Stimulated activated CD4-positive, alpha-beta T cell treated with anti-CD3 and anti-CD28 coated beads, Interleukin-2, amount 100 ng/mL, for 48 hours (primary cell): Measurements from ENCODE around the gene SHANK1.
A peak's percentile ranks its signal among the peaks of the same experiment; 100 is the strongest.

Experiments used
- DNase-seq, 2 donors: peaks; one replicate each; pipeline ENCODE4 v3.0.0-alpha.2; 2020

Gene SHANK1

GRCh38 chr19:50679177-50680125, 40.2 kb downstream of the SHANK1 start:
- DNase-seq = peak; percentile 73 to 78

DNA sequence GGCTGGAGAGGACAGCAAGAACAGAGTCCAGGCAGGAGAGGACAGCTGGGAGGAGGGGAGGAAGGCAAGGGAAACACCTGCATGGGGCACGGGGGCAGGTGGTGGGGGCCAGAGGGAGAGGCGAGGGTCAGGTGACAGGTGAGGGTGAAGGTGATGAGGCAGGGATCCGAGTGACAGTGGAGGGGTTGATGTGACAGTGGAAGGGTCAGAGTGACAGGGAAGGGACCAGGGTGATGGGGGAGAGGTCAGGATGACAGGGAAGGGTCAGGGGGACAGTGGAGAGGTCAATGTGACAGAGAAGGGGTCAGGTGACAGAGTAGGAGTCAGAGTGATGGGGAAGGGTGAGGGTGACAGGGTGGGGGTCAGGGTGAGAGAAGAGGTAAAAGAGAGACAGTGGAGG, 41.3 kb downstream of the SHANK1 start:
- no peak for DNase-seq

DNA sequence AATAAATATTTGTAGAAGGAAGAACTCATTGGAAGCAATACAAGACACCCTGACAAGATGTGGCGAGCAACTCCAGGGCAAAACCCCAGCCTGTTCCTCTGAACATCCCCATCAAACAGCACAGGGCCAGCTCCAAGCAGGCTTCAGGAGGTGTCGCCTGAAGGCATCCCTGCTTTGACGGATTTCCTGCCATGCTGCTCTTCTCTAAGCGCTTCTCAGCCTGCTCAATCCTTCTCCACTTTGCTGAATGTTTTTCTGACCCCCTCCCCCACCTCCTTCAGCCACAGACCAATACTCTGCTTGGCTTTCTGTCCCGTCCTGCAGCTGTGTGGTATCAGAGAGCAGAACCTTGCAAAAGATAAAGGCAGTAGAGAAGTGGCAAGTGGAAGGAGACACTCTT, 42.0 kb downstream of the SHANK1 start:
- no peak for DNase-seq

GRCh38 chr19:50676625-50677197, 42.9 kb downstream of the SHANK1 start:
- DNase-seq = no peak

DNA sequence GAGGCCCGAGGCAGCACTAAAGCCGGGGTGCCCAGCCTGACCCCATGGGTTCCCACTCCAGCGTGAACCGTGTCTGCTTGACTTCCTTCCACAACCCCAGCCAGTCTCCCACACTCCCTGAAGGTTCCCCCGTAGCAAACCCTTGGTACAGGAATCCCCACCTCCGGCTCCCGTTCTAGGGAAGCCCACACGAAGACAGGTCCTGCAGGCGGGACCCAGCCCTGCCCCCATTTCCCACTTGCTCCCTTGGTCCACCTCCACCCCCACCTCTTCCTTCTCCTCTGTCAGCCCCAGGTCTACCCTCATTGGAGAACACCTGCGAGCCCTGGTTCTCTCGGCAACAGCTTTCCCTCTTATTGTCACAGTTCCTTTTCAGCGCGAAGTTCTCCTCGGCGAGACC, 46.5 kb downstream of the SHANK1 start:
- DNase-seq = no peak

DNA sequence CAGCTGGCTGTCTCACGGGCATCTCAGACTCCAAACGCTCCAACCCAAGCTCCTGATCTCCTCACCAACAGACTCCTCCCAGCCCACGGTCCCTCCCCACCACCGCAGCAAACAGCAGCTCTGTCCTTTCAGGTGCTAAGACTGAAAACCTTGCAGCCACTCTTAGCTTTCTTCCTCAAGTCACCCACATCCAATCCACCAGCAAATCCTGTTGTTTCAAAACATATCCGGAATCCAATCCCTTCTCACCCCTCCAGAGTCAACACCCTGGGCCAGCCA, 49.6 kb downstream of the SHANK1 start:
- no peak for DNase-seq

DNA sequence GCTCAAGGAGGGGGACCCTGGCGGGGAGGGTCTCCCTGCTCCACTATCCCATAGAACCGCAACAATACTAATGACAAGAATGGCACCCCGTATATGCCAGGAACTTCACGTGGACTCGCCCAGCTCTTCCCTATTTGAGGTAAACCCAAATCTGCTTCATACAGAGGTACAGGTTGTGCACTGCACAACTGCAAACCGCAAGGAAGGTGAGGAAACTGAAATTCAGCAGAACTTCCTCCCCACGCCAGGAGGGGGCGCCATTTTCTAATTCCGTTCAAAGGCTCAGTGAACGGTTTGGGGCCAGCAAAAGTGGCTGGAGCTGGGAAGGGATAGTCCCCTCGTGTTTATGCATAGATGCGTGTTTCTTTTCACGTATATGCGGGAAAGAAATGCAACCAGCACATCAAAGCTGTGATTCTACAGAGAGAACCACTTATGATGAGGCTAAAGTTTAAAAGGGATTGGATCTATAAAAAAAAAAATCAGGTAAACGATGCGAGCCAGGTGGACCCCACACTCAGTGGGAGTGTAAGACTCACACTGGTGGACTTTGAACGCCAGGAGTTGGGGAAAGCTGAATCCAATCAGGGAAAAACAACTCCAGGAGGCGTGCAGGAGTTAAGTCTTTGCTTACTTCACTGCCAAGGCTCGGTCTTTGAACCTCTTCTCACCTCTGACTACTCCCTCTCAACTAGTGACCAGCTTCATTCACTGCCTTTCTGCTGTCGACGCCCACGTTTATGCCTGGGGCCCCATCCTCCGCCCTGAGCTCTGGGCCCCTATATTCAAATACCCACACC, 50.1 kb downstream of the SHANK1 start:
- peak; percentile 45 to 52 for DNase-seq

DNA sequence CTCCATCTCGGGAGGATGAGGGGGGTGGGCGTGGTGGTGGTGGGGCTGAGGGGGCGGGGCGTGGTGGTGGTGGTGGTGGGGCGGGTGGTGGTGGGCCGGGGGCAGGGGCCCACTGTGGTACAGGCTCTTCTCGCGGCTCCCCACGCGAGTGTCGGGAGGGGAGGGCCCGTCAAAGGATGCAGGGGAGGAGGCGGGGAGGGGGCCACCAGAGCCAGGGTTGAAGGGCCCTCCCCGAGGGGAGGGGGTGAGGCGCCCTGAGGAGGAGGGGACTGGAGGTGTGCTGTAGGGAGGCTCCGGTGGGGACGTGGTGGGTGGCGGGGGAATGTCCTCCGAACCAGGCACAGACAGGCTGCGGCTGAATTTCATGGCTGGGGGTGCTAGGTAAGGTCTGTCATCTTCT, 50.7 kb downstream of the SHANK1 start:
- DNase-seq = no peak

DNA sequence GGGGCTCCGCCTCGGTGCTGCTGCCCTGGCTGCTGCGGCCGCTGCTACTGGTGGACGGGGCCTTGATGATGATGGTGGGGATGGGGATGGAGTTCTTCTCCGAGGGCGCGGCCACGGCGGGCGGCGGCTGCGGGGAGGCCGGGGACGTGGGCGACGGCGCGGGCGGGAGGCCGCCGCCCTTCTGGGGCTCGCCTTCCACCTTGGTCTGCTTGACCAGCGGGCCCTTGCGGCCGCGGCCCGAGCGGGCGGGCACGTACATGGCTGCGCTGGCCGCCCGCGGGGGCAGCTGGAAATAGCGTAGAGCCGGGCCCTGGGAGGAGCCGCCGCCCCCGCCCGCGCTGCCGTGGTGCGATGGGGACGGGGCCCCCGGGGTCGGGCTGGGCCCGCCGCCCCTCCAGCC, 51.2 kb downstream of the SHANK1 start:
- DNase-seq = no peak

DNA sequence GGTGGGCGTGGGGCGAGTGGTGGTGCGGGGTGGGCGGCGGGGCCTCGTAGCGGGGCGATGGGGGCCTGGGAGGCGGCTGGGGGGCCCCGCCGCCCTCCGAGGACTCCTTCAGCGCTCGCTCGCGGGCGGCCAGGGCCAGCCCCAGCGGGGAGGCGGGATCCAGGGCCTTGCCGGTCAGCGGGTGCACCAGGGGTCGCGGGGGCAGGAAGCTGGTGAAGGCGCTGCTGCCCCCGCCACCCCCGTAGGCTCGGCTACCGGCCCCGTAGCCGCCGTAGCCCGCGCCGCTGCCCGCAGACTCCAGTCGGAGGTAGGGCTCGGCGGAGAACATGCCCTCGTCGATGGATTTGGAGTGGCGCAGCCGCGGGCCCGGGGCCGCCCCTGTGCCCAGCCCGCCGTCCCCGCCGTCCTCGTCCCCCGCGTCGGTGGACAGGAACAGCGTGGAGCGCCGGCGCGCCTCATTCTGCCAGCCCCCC, 51.8 kb downstream of the SHANK1 start:
- no peak for DNase-seq

GRCh38 chr19:50667177-50667758, 52.3 kb downstream of the SHANK1 start:
- DNase-seq = no peak

DNA sequence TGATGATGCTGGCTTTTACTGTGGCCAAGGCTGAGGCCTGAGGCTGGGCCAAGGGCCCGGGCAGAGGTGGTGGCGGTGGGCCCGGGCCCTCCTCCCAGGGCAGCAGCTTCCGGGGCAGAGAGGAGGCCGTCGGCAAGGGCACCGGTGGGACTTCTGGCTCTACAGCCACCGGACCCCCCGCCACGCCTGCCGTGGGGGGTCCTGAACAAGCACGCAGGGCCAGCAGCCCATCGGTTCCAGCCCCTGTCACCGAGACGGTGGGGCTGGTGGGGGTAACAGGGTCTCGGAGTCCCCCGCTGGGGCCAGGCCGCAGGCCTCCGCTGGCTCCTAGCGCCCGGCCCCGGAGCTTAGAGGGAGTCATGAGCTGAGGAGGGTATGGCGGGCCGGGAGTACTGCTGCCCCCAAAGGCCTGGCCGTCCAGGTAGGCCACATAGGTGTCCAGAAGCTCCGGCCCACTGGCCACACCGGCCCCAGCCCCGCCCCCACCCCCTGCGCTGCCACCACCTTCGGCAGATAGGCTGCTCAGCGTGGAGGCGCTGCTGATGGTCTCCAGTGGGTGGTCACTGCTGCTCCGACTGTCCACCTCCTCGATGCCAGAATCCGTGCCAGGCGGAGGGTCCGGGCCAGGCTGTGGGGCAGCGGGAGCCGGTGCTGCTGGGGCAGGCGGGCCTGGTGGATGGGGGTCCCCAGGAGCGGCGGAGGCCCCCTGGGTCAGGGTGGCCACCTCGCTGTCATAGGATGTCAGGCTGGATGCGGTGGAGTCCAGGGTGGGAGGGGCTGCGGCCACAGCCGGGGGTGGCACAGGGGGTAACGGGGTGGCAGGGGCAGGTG, 53.0 kb downstream of the SHANK1 start:
- no peak for DNase-seq

GRCh38 chr19:50664204-50664603, 55.4 kb downstream of the SHANK1 start:
- no peak for DNase-seq

DNA sequence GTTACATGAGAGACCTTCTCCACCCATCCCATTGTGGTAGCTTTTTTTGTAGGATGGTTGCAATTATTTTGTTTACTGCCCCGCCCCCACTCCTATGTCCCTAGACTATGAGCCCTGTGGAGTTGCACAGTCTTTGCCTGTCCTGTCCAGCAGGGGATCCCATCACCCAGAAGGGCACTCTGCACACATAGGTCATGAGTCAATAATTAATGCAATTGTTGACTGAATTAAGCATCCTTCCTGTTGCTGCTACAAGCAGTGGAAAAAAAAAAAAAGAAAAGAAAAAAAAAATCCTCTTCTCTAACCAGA, 56.2 kb downstream of the SHANK1 start:
- DNase-seq = no peak

- no peak for DNase-seq
Measured at GRCh38 chr19:50662651-50663481, 56.7 kb downstream of the SHANK1 start.

DNA sequence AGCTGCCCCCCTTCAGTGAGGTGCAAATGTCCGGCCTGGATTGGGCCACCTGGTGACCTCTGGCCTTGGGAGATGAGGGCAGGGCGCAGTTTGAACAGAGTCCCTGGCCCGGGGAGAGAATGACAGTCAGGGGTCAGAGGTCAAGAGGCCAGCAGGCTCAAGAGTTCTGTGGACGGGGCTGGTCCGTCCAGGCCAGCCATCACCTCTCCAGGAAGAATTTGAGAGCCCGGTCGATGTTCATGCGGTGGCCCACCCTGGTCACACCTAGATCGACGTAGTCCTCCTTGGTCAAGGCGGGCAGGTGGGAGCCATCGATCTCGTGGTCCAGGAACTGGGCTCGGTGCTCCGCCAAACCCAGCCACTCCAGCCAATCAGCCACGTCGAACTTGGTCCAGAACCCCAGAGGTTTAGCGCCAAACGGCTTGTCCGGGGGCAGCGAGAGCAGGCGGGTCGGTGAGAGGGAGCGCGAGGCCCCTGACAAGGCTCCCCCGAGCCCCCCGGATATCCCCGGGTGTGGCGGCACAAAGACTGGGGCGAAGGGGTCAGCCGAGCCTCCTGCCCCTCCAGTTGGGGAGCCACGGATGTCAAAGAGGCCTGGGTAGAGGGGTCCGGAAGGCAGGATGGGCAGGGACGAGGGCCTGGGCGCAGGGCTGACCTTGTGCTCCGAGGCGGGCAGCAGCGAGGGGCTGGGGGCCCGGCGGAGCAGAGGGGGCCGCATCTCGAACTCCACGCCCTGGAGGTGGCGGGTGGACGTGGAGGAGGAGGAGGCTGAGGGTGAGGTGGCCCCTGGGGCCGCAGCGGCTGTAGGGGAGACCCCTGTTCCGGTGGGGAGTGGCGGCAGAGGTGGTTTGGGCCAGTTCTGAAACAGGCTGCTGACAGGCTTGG, 57.6 kb downstream of the SHANK1 start:
- DNase-seq = no peak

- no peak for DNase-seq
Measured at GRCh38 chr19:50661023-50661422, 58.6 kb downstream of the SHANK1 start.

DNA sequence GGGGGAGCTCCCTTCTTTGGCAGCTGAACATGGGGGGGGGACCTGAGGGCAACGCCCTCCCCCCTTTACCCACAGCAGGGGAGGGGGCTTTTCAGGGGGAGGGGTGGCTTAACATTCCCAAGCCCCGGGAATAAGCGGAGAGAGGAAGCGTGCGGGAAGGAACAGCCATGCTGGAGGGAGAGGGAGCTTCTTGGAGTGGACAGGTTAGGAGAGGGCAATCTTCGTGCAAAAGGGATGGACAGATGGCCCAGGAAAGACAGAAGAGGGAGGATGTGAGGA, 59.6 kb downstream of the SHANK1 start:
- no peak for DNase-seq

- DNase-seq = no peak
Measured at GRCh38 chr19:50659318-50660087, 60.1 kb downstream of the SHANK1 start.
